Erythroblast (primary cell): ENCODE data around the gene MAP6.

Experiments
- DNase-seq, 2 experiments: peaks; one replicate each; lab custom pipeline; 2025; lab: John Stamatoyannopoulos, UW
- GATA1 ChIP-seq: IDR thresholded peaks from 2 replicates; pipeline ENCODE4 v1.6.1; 2011; ENCODE audit warnings: low read depth, mild to moderate bottlenecking, control low read depth, low read length, moderate library complexity
- POLR2A ChIP-seq: IDR thresholded peaks from 2 replicates; pipeline ENCODE4 v1.6.1; 2011; ENCODE audit warnings: mild to moderate bottlenecking, low read length

MAP6 gene

DNA sequence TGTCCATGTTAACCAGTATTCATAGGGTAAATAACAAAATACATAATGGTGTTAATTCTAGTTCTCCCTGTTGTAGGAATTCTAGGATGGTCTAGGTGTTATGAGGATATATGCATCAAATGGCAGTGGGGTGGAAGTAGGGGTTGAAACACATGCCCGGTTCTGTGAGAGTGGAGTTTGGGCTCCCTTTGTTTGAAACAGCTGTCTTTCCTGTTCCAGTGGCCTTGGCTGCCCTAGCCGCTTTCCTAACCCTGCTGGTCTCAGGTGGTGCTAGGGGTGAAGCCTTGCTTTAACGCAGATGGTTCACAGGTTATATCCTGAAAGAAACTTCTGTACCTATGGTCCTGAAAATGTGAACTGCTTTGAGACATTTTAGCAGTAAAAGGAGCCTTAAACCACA is 68.5 kb downstream of the MAP6 start:
- no peak for TF ChIP-seq POLR2A
- no peak for DNase-seq

DNA sequence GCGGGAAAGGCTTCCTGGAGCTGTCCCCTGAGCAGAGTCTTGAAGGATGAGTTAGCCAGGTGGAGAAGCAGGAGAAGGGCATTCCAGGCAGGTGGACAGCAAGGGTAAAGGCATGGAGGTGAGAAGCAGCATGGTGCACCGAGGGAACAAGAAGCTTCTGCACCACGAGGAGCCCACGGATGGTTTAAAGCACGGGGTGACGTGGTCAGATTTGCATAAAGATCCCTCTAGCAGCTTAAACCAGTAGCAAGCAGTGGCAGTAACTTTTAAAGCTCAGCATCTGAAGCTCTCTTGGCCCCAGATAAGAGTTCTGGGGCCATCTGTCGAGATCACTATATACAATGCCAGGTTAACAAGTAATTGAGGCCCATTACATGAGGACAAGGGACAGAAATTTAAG is 69.9 kb downstream of the MAP6 start:
- DNase-seq, result no peak
- TF ChIP-seq GATA1 (no peak), POLR2A (no peak)

DNA sequence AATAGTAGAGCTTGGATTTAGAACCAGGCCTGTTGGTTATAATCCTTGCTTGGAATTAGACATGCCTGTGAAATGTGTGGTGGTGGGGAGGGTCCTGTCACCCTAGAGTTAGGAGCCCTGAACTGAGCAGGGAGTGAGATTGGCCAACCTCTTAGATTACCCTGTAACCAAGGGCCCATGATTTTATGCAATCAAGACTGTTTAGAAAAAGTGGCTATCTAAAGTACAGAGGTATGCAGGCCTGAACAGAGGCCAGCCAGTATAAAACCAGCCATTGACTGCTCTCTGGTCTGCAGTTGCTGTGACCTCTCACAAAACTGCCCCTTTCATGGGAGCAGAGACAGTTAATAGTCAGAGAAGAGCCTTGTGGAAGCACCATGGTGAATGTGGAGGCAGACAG is 70.6 kb downstream of the MAP6 start:
- no peak for TF ChIP-seq POLR2A
- no peak for TF ChIP-seq GATA1
- no peak for DNase-seq

DNA sequence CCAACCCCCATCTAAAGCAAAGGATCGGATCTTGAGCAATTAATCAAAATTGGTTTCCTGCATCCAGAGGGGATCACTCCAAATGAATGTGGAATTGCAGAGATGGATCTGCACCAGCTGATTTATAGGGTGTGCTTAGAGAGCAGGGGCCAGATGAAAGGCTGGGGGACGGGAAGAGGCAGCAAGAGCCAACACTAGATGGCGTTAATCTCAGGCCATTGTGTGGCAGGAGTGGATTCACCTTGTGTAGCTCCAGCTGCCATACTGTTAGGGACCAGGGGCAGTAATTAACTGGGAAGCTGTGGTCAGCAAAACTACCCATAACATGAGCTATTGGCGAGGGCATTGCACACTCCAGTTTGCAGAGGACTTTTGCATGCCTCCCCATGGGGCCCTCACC is 71.2 kb downstream of the MAP6 start:
- TF ChIP-seq GATA1 (no peak), POLR2A (no peak)
- DNase-seq, result peak; percentile 53 to 56

DNA sequence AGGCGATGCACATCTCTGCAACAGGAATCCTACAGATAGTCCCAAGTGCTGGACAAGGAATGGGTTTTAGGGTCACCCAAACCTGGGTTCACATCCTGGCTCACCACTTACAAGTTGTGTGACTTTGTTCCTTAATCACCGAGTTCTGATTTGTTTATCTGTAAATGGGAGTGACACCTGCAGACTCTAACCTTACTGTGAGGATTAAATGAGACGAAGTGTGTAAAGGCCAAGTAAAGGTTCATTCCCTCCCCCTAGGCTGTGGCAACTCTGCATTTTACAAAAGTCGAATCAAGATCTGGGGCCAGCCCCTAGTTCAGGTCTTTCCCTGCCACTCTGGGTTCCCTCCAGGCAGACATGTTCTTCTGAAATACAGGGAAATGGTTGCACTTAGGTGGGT is 71.9 kb downstream of the MAP6 start:
- no peak for DNase-seq
- TF ChIP-seq POLR2A (no peak), GATA1 (no peak)

DNA sequence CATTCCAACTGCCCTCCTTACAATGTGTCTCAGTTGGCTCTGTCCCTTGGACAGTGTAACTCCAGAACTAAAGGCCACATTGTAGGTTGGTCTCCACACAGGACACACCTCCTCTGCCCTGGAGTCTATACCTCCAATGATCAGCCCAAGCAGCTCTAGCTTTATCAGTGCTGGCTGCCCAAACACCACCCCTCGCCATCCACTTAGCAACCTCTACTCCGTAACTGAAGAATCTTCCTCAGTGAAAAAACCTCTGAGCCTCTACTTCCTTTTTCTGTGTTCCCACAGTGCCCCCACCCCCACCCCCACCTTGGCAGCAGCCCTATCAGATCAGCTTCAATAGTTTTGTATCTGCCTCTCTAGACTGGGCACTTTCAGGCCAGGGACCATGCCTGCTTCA is 73.4 kb downstream of the MAP6 start:
- peak; percentile 48 to 58 for DNase-seq
- TF ChIP-seq GATA1 (no peak), POLR2A (no peak)

DNA sequence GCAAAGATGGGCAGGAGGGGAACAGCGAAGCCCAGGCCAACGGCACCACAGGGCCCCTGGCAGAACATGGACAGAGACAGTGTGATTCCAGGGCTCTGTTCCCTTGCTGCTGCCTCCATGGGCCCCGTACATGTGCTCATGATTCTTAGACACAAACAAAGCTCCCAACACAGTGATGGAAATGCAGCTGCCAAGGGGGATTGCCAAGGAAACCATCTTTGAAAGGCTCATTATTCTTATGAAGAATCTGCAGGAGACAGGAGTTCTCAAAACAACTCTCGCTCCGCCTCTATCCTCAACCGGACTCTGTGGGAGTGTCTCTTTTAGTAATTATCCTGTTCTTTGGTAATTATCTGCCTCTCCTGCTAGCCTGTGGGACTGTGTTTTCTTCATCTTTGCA is 74.6 kb downstream of the MAP6 start:
- no peak for DNase-seq
- TF ChIP-seq POLR2A, result no peak

DNA sequence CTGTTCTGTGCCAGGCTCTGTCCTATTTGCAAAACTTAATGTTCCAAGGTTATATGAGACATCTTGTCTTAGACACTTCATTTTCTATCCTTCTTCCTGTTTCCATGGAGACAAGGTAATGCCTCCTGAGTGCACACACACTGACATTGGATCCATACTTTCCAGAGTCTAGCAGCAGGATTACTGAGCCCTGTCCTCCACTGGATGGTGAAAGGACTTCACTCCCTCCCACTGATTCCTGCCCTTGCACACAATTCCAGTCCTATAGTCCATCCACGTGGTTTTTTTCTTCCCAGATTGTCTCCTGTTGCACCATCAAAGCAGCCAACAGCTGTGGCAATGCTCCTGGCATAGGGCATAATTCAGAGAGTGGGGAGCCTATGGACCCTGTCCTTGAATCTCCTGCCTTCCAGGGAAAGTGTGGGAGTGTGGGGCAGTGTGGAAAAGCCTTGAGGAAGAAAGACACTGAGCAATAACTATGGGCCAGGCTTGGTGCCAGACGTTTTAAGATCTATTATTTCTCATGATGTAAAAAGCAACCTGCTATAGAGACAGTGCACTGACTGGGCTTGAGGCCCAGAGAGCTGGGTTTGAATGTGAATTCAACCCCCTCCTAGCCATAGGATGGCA is 75.4 kb downstream of the MAP6 start:
- DNase-seq, result no peak
- TF ChIP-seq GATA1 (no peak), POLR2A (no peak)

DNA sequence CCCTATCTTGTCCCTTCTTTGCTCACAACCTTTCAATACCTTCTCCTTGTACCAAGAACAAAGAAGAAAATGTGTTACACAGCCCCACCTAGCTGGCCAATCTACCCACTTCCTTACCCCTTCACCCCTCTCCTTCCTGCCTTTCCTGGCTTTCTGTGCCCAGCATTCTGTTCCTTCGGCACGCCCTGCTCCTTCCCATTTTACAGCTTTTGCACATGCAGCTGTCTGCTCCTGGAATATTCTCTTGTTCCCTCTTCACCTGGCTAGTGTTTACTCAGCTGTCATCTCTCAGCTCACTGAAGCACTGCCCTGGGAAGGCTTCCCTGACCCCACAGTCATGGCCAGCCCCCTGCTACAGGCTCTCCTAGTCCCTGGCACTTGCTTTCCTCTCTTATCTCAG is 76.1 kb downstream of the MAP6 start:
- no peak for DNase-seq
- TF ChIP-seq GATA1 (no peak), POLR2A (no peak)

DNA sequence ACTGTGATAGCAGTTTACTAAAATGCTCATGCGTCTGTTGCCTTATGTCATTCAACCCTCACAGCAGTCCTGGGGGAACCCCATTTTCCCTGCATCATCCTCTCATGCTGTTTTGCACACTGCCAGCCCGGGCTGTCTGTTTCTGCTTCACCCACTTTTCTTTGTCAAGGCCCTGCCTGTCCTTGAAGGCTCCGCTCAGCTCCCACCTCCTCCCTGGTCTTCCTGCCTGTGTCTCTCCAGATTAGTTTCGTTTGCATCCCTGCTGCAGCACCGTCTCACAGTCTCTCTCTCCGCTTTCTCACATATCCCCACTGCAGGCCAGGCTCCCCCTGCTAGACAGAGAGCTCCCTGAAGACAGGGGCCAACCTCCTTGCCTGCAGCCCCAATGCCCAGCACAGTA is 76.9 kb downstream of the MAP6 start:
- no peak for TF ChIP-seq GATA1
- no peak for TF ChIP-seq POLR2A
- peak; percentile 23 to 36 for DNase-seq

DNA sequence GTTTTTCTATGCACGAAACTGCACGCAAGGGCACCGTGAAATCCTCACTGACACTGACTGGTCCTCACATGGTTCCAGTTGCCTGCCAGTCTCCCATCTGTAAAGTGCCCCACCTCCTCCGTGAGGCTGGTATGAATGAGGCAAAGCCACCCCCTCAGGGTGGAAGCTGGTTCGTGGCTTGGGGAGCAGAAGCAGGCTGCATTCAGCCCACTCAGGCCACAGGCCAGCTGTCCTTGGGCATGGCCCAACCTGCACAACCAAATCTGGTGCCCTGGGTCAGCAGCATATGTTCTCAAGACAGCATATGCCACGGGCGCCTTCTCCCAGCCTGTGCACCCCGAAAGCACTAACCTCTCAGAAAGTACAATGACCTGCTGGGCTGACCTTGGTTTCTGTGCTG is 77.5 kb downstream of the MAP6 start:
- DNase-seq, result no peak
- no peak for TF ChIP-seq GATA1
- TF ChIP-seq POLR2A, result no peak

DNA sequence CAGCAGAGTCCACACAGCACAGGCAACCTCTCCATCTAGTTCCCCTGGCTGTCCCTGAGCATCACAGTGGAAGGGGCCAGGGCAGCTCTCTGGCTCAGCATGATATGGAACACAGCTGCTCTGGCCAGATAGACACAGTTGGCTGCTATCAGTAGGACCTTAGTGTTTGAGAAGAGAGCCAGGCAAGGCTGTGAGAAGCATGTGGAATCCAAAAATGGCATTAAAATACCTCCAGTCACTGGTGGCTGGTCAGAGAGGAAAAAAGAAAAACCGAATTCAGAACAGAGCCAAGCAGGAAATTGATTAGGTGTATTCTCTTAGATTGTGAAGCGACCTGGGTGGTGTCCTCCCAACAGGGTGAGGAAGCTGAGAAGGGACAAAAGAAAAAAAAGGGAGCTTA is 78.9 kb downstream of the MAP6 start:
- peak; percentile 97 to 99 for DNase-seq
- TF ChIP-seq GATA1 (peak; percentile 95), POLR2A (peak; percentile 83)

DNA sequence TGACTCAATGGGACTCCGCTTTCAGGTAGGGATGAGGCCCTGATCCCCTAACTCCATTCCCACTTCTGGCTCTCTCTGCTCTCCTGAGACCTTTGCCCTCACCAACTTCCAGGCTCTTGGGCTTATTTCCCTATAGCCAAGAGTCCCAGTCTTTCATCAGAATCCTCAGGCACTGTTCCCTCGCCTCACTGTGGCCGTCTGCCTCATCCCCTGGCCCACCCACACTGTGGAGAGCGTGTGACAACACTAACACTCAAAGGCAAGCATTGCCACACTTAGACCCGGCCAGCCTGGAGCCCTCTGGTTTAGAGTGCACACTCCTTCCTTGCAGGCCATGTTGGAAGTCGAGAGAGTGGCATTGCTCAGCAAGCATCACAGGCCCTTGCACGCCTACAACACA is 79.8 kb downstream of the MAP6 start:
- DNase-seq, result no peak
- TF ChIP-seq POLR2A (no peak), GATA1 (no peak)

DNA sequence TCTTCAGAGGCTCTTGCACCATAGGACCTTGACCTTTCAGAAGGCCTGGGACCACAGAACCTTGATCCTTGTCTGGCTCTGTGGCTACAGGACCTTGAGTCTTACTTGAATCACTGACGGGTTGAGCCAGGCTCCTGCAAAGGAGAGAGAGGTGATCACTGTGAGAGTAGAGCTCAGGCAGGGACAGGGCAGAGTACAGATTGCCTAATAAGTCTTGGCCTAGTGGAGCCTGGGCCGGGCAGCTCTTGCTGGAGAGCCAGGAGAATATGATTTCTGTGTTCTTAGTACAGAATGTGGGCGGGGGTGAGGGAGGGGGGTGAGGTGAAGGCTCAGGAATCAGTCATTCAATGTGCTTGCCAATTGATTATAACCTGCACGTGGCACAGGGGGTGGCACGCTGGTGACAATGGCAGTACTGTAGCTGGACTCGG is 80.8 kb downstream of the MAP6 start:
- peak in 1 of 2 experiments; percentile 39 for DNase-seq
- TF ChIP-seq POLR2A (no peak), GATA1 (no peak)

DNA sequence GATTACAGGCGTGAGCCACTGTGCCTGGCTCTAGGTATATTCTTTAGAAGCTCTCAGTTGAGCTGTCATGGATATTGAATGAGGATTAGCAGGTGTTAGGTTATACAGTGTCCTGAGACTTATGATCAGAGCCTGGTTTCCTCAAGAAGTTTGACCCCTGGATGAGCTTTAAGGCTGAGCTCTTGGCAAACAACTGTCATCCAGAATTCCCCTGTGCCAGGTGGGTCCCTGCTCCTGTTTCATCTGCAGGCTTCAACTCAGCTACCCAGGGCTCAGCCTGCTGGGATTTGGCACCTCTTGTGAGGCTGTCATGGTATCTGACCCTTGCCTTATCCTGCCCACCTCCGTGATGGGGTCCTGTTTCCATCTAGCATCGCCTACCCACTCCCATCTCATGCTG is 82.4 kb downstream of the MAP6 start:
- TF ChIP-seq GATA1 (no peak), POLR2A (no peak)

More for the DNA sequence above, 82.4 kb downstream of the MAP6 start:
- DNase-seq, result no peak
